CD14-positive monocyte (primary cell): ENCODE data around the gene TSHR. TPM values are rescaled to one million over a fixed set of nuclear protein-coding genes. Genes with fewer than 3 reads are reported as not detected.

Experiments used
- DNase-seq, 3 donors: peaks; one replicate each; pipeline ENCODE4 v3.0.0-alpha.2; 2011 to 2022
- H2AFZ ChIP-seq: 2 replicates; pipeline ENCODE4 v1.6.0; 2012; ENCODE audit warnings: mild to moderate bottlenecking, low read depth, low read length, inconsistent platforms; ENCODE audit not compliant: insufficient read depth, poor library complexity, severe bottlenecking
- H3K27ac ChIP-seq, 2 donors: 1 replicate in 1 of 2; 2 replicates in 1 of 2; pipeline ENCODE4 v1.5.1; 2012 to 2013; ENCODE audit warnings: low read length in 2 of 2, control low read depth in 1 of 2, inconsistent platforms in 1 of 2, low read depth in 1 of 2, mild to moderate bottlenecking in 1 of 2
- H3K27me3 ChIP-seq, 2 donors: one replicate each; pipeline versions ENCODE4 v1.6.0 to v1.6.1; 2011 to 2013; ENCODE audit warnings: low read length in 2 of 2; ENCODE audit not compliant: control insufficient read depth in 2 of 2, insufficient read depth in 2 of 2
- H3K36me3 ChIP-seq, 2 donors: replicated peaks in 1 of 2; 1 replicate in 1 of 2; 2 replicates in 1 of 2; pipeline versions ENCODE4 v1.5.1 to v1.6.1; 2012 to 2013; ENCODE audit warnings: low read length in 2 of 2, control low read depth in 1 of 2, inconsistent platforms in 1 of 2, mild to moderate bottlenecking in 1 of 2; ENCODE audit not compliant: insufficient read depth in 2 of 2, control insufficient read depth in 1 of 2
- H3K4me1 ChIP-seq, 2 donors: 1 replicate in 1 of 2; 2 replicates in 1 of 2; pipeline versions ENCODE4 v1.5.1 to v1.6.1; 2012 to 2013; ENCODE audit warnings: low read length in 2 of 2, control low read depth in 1 of 2, inconsistent platforms in 1 of 2, mild to moderate bottlenecking in 1 of 2, moderate library complexity in 1 of 2; ENCODE audit not compliant: insufficient read depth in 2 of 2, control insufficient read depth in 1 of 2
- H3K4me2 ChIP-seq: replicated peaks from 2 replicates; pipeline ENCODE3; 2012; ENCODE audit warnings: low read length, moderate library complexity, mild to moderate bottlenecking; ENCODE audit not compliant: poor library complexity, severe bottlenecking; ENCODE audit errors: extremely low read depth
- H3K4me3 ChIP-seq, 3 experiments: fragments of 200-600 bp in 1 of 3; sonication (generic) in 1 of 3; replicated peaks in 1 of 3; 1 replicate in 2 of 3; 2 replicates in 1 of 3; pipeline ENCODE4 v1.5.1; 2011 to 2013; ENCODE audit warnings: low read length in 3 of 3, mild to moderate bottlenecking in 3 of 3, control low read depth in 2 of 3, low read depth in 2 of 3, inconsistent platforms in 1 of 3, moderate library complexity in 1 of 3
- H3K79me2 ChIP-seq: 2 replicates; pipeline ENCODE4 v1.6.0; 2012; ENCODE audit warnings: mild to moderate bottlenecking, control low read depth, inconsistent platforms, low read length, moderate library complexity; ENCODE audit not compliant: insufficient read depth
- H3K9ac ChIP-seq: 2 replicates; pipeline ENCODE4 v1.6.0; 2017; ENCODE audit warnings: low read length, mild to moderate bottlenecking; ENCODE audit not compliant: insufficient read depth, poor library complexity, severe bottlenecking
- H3K9me3 ChIP-seq, 2 donors: replicated peaks in 1 of 2; 1 replicate in 1 of 2; 2 replicates in 1 of 2; pipeline versions ENCODE4 v1.5.1 to v1.6.1; 2012 to 2013; ENCODE audit warnings: low read length in 2 of 2, control low read depth in 1 of 2; ENCODE audit not compliant: control insufficient read depth in 1 of 2, insufficient read depth in 1 of 2
- H4K20me1 ChIP-seq: 2 replicates; pipeline ENCODE4 v1.6.0; 2012; ENCODE audit warnings: mild to moderate bottlenecking, low read length, control low read depth, moderate library complexity; ENCODE audit not compliant: insufficient read depth
- H3K27ac Mint-ChIP-seq, 7 donors: one replicate each; pipeline ENCODE4 v1.8.0; 2020; ENCODE audit warnings: mild to moderate bottlenecking in 7 of 7, mixed read lengths in 7 of 7, moderate library complexity in 6 of 7, inconsistent platforms in 2 of 7
- H3K27me3 Mint-ChIP-seq, 3 donors: one replicate each; pipeline ENCODE4 v1.8.0; 2021 to 2022; ENCODE audit warnings: low read depth in 3 of 3, mild to moderate bottlenecking in 3 of 3, mixed read lengths in 3 of 3, moderate library complexity in 3 of 3, inconsistent platforms in 1 of 3
- H3K36me3 Mint-ChIP-seq, 2 donors: one replicate each; pipeline ENCODE4 v1.8.0; 2020; ENCODE audit warnings: mixed read lengths in 2 of 2, inconsistent platforms in 1 of 2, mild to moderate bottlenecking in 1 of 2
- H3K4me1 Mint-ChIP-seq: one replicate; pipeline ENCODE4 v1.8.0; 2020; ENCODE audit warnings: mild to moderate bottlenecking, mixed read lengths
- H3K4me3 Mint-ChIP-seq, 2 donors: one replicate each; pipeline ENCODE4 v1.8.0; 2020; ENCODE audit warnings: mild to moderate bottlenecking in 2 of 2, mixed read lengths in 2 of 2, moderate library complexity in 1 of 2
- H3K9me3 Mint-ChIP-seq, 7 donors: one replicate each; pipeline ENCODE4 v1.8.0; 2020 to 2022; ENCODE audit warnings: mixed read lengths in 7 of 7, mild to moderate bottlenecking in 6 of 7, moderate library complexity in 6 of 7, inconsistent platforms in 2 of 7
- CTCF ChIP-seq: fragments of 200-600 bp; IDR thresholded peaks from one replicate; pipeline ENCODE4 v1.8.0; 2022; ENCODE audit warnings: antibody characterized with exemption, mild to moderate bottlenecking
- WGBS: methylation state at CpG from one replicate; pipeline ENCODE4 v1.1.5; 2013; ENCODE audit warnings: missing lambda C conversion rate; ENCODE audit not compliant: insufficient coverage; 5-methylcytosine and 5-hydroxymethylcytosine counted together
- intact Hi-C, 2 donors: fragments of 100-400 bp; cut with micrococcal nuclease; formaldehyde crosslinking; loops; one replicate each; pipeline versions ENCODE4 v1.15.0 to v1.15.1; 2023
- polyA plus RNA-seq, 3 donors: library from polyadenylated mRNA; depleted of rRNA in 1 of 3; unstranded in 2 of 3; stranded (reverse) in 1 of 3; fragments of 300-500 nt in 2 of 3; fragments of >200 nt in 1 of 3; fragmentation: Illumina TruSeq in 2 of 3; gene quantifications; 1 replicate in 2 of 3; 2 replicates in 1 of 3; pipeline ENCODE4 v1.2.3, GENCODE V29; 2012 to 2021

The TSHR gene
- polyA plus RNA-seq, 3 donors = not detected

DNA sequence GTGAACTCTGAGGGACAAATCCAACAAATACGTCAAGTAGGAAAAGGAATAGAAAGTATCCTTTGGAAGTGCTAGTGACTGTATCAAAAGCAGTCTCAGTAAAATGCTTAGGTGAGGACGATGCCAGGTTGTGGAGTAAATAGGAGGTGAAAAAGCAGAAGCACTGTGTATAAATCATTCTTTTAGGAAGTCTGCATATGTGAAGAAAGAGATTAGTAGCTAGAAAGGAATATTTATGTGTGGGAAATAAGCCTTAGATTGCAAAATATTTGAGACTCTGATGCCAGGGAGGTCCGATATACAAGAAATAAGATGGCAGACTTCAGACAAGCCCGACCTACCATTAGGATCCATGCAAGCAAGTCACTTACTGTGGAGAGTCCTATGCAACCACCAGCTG, 21.7 kb upstream of the TSHR start:
- WGBS = 11% methylated on average over 3 of the region's 4 CpGs
- H3K4me2 ChIP-seq = no peak overlapping the region
- H2AFZ ChIP-seq = no peak overlapping the region
- H3K4me1 Mint-ChIP-seq = peaks cover 46% of the 10 kb centered on the region
- peaks cover 39% of the 10 kb centered on the region for H3K79me2 ChIP-seq
- peaks cover 0 to 2% (median 1%) of the 10 kb centered on the region in 3 donors for H3K27me3 Mint-ChIP-seq
- no peaks in the 10 kb centered on the region for H3K36me3 ChIP-seq
- no peak for DNase-seq
- H3K4me3 ChIP-seq = no peak overlapping the region
- H3K27ac ChIP-seq = no peak overlapping the region
- H3K27ac Mint-ChIP-seq = peak overlapping the region in 1 of 7 donors; percentile 8
- H3K9me3 ChIP-seq = no peaks in the 10 kb centered on the region
- intact Hi-C loops = no loop called here
- TF ChIP-seq CTCF = no peak
- H3K4me3 Mint-ChIP-seq = no peak overlapping the region
- peaks cover 38 to 42% of the 10 kb centered on the region in 2 donors for H3K4me1 ChIP-seq
- peaks cover 7 to 13% of the 10 kb centered on the region in 2 donors for H3K36me3 Mint-ChIP-seq
- H3K27me3 ChIP-seq = no peaks in the 10 kb centered on the region
- H4K20me1 ChIP-seq = no peaks in the 10 kb centered on the region
- H3K9ac ChIP-seq = no peak overlapping the region
- H3K9me3 Mint-ChIP-seq = peaks cover 0 to 8% (median 3%) of the 10 kb centered on the region in 7 donors

- Mint-ChIP-seq H3K27ac (no peak overlapping the region), H3K4me1 (peaks cover 21% of the 10 kb centered on the region), H3K9me3 (peaks cover 0 to 3% (median 0%) of the 10 kb centered on the region in 7 donors), H3K36me3 (peaks cover 1 to 9% of the 10 kb centered on the region in 2 donors), H3K27me3 (peaks cover 0 to 1% (median 0%) of the 10 kb centered on the region in 3 donors), H3K4me3 (no peak overlapping the region)
- Histone ChIP-seq H3K9me3 (no peaks in the 10 kb centered on the region), H3K4me1 (peaks cover 18 to 19% of the 10 kb centered on the region in 2 donors), H4K20me1 (no peaks in the 10 kb centered on the region), H3K36me3 (no peaks in the 10 kb centered on the region), H3K27ac (no peak overlapping the region), H3K4me3 (no peak overlapping the region), H2AFZ (no peak overlapping the region), H3K27me3 (no peaks in the 10 kb centered on the region), H3K79me2 (peaks cover 33% of the 10 kb centered on the region), H3K9ac (no peak overlapping the region), H3K4me2 (no peak overlapping the region)
- intact Hi-C loops = no loop called here
- no peak for TF ChIP-seq CTCF
- WGBS = 10% methylated on average over 1 of the region's 1 CpG
- peak in 1 of 3 donors; percentile 10 for DNase-seq
Observed at GRCh38 chr14:80940146-80940545, 15.3 kb upstream of the TSHR start.
